Stimulated activated naive B cell treated with anti-CD40 and anti-IgM and Interleukin-4, amounts not matched to agents 10 μg/mL and 1 μg/mL and 100 μg/mL, for 72 hours (primary cell): ENCODE measurements around the gene ITPRIP.
A peak's percentile ranks its signal among the peaks of the same experiment; 100 is the strongest.

ENCODE experiments used
- ATAC-seq, 2 donors: fragments of 150-1000 bp; cut with Tn5 transposase; replicated peaks; 2 replicates each; pipeline ENCODE4 v1.10.0; 2021; ENCODE audit warnings: moderate library complexity in 1 of 2
- DNase-seq: peaks from one replicate; pipeline ENCODE4 v3.0.0; 2021
- H3K27ac Mint-ChIP-seq: one replicate; pipeline ENCODE4 v1.8.0; 2022; ENCODE audit warnings: mild to moderate bottlenecking, mixed read lengths
- H3K27me3 Mint-ChIP-seq, 2 donors: one replicate each; pipeline ENCODE4 v1.8.0; 2022; ENCODE audit warnings: mixed read lengths in 2 of 2
- H3K36me3 Mint-ChIP-seq, 2 donors: one replicate each; pipeline ENCODE4 v1.8.0; 2022; ENCODE audit warnings: mixed read lengths in 2 of 2, mild to moderate bottlenecking in 1 of 2
- H3K4me1 Mint-ChIP-seq, 2 donors: one replicate each; pipeline ENCODE4 v1.8.0; 2022; ENCODE audit warnings: mixed read lengths in 2 of 2, mild to moderate bottlenecking in 1 of 2
- H3K4me3 Mint-ChIP-seq, 2 donors: one replicate each; pipeline ENCODE4 v1.8.0; 2022; ENCODE audit warnings: mild to moderate bottlenecking in 2 of 2, mixed read lengths in 2 of 2, moderate library complexity in 1 of 2
- H3K9me3 Mint-ChIP-seq, 2 donors: one replicate each; pipeline ENCODE4 v1.8.0; 2022; ENCODE audit warnings: mixed read lengths in 2 of 2, mild to moderate bottlenecking in 1 of 2

Gene ITPRIP

GRCh38 chr10:104316321-104317099, 21.8 kb downstream of the ITPRIP start:
- H3K27ac Mint-ChIP-seq, result no peak overlapping the region
- H3K4me3 Mint-ChIP-seq, result no peak overlapping the region
- H3K36me3 Mint-ChIP-seq, result peaks cover 11 to 23% of the 10 kb centered on the region in 2 donors
- no peaks in the 10 kb centered on the region for H3K9me3 Mint-ChIP-seq
- no peak for ATAC-seq
- no peaks in the 10 kb centered on the region for H3K27me3 Mint-ChIP-seq
- peaks cover 40 to 60% of the 10 kb centered on the region in 2 donors for H3K4me1 Mint-ChIP-seq
- DNase-seq, result no peak

GRCh38 chr10:104315486-104315921, 22.8 kb downstream of the ITPRIP start:
- Mint-ChIP-seq H3K36me3 (peaks cover 11 to 29% of the 10 kb centered on the region in 2 donors), H3K27me3 (no peaks in the 10 kb centered on the region), H3K9me3 (no peaks in the 10 kb centered on the region), H3K4me3 (no peak overlapping the region), H3K27ac (no peak overlapping the region), H3K4me1 (peaks cover 31 to 52% of the 10 kb centered on the region in 2 donors)
- DNase-seq, result no peak
- ATAC-seq, result no peak

- Mint-ChIP-seq H3K9me3 (no peaks in the 10 kb centered on the region), H3K36me3 (peaks cover 11 to 31% of the 10 kb centered on the region in 2 donors), H3K27me3 (no peaks in the 10 kb centered on the region), H3K4me3 (no peak overlapping the region), H3K27ac (no peak overlapping the region), H3K4me1 (peaks cover 31 to 45% of the 10 kb centered on the region in 2 donors)
- DNase-seq (no peak), ATAC-seq (no peak)
Measured at GRCh38 chr10:104314591-104315485, 23.4 kb downstream of the ITPRIP start.

GRCh38 chr10:104311184-104311720, 27.0 kb downstream of the ITPRIP start:
- ATAC-seq (no peak), DNase-seq (no peak)
- Mint-ChIP-seq H3K36me3 (peaks cover 11 to 21% of the 10 kb centered on the region in 2 donors), H3K4me3 (no peak overlapping the region), H3K27me3 (no peaks in the 10 kb centered on the region), H3K9me3 (no peaks in the 10 kb centered on the region), H3K4me1 (peaks cover 20 to 31% of the 10 kb centered on the region in 2 donors), H3K27ac (no peak overlapping the region)

GRCh38 chr10:104309980-104310978, 28.0 kb downstream of the ITPRIP start:
- H3K27ac Mint-ChIP-seq, result no peak overlapping the region
- H3K4me1 Mint-ChIP-seq, result peaks cover 25 to 40% of the 10 kb centered on the region in 2 donors

GRCh38 chr10:104308439-104308903, 29.8 kb downstream of the ITPRIP start:
- H3K4me3 Mint-ChIP-seq, result no peak overlapping the region
- no peaks in the 10 kb centered on the region for H3K27me3 Mint-ChIP-seq
- H3K4me1 Mint-ChIP-seq, result peaks cover 25 to 38% of the 10 kb centered on the region in 2 donors
- no peaks in the 10 kb centered on the region for H3K9me3 Mint-ChIP-seq
- peak; percentile 43 to 45 for ATAC-seq
- peak overlapping the region; percentile 63 for H3K27ac Mint-ChIP-seq
- DNase-seq, result no peak
- H3K36me3 Mint-ChIP-seq, result peaks cover 3 to 15% of the 10 kb centered on the region in 2 donors

More at GRCh38 chr10:104309980-104310978, 28.0 kb downstream of the ITPRIP start:
- DNase-seq, result no peak
- Mint-ChIP-seq H3K9me3 (no peaks in the 10 kb centered on the region), H3K36me3 (peaks cover 4 to 15% of the 10 kb centered on the region in 2 donors), H3K4me3 (no peak overlapping the region), H3K27me3 (no peaks in the 10 kb centered on the region)
- ATAC-seq, result no peak

GRCh38 chr10:104307576-104308438, 30.5 kb downstream of the ITPRIP start:
- no peak for ATAC-seq
- Mint-ChIP-seq H3K36me3 (peaks cover 3 to 15% of the 10 kb centered on the region in 2 donors), H3K4me3 (no peak overlapping the region), H3K9me3 (no peaks in the 10 kb centered on the region), H3K27ac (peak overlapping the region; percentile 63), H3K27me3 (no peaks in the 10 kb centered on the region), H3K4me1 (peaks cover 25 to 37% of the 10 kb centered on the region in 2 donors)
- no peak for DNase-seq

- no peak overlapping the region for H3K27ac Mint-ChIP-seq
- H3K4me1 Mint-ChIP-seq, result peaks cover 25 to 31% of the 10 kb centered on the region in 2 donors
Measured at GRCh38 chr10:104306897-104307296, 31.4 kb downstream of the ITPRIP start.

GRCh38 chr10:104304927-104305326, 33.3 kb downstream of the ITPRIP start:
- no peak overlapping the region for H3K27ac Mint-ChIP-seq
- H3K27me3 Mint-ChIP-seq, result peaks cover 6 to 8% of the 10 kb centered on the region in 2 donors
- DNase-seq (no peak), ATAC-seq (no peak)
- H3K36me3 Mint-ChIP-seq, result no peaks in the 10 kb centered on the region
- H3K4me3 Mint-ChIP-seq, result no peak overlapping the region
- H3K4me1 Mint-ChIP-seq, result peaks cover 21 to 31% of the 10 kb centered on the region in 2 donors
- no peaks in the 10 kb centered on the region for H3K9me3 Mint-ChIP-seq

More at GRCh38 chr10:104306897-104307296, 31.4 kb downstream of the ITPRIP start:
- Mint-ChIP-seq H3K27me3 (no peaks in the 10 kb centered on the region), H3K36me3 (peaks cover 0 to 8% of the 10 kb centered on the region in 2 donors), H3K9me3 (no peaks in the 10 kb centered on the region), H3K4me3 (no peak overlapping the region)
- no peak for DNase-seq
- no peak for ATAC-seq

DNA sequence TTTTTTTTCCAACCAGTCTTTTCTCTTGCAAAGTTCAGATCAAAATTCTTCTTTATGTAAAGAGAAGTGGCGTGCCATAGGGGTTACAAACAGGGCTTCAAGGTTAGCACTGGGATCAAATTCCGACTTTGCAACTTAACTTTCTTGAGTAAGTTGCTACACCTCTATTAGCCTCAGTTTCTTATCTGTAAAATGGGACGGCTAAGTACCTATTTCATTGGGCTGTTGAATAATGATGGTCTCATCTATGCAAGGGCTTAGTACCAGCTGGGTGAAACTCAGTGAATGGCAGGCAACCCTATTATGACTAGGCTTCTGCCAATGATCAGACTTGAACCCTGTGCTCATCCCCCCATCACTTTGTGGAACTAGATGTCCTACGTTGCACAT, 33.9 kb downstream of the ITPRIP start:
- H3K4me3 Mint-ChIP-seq, result no peak overlapping the region

DNA sequence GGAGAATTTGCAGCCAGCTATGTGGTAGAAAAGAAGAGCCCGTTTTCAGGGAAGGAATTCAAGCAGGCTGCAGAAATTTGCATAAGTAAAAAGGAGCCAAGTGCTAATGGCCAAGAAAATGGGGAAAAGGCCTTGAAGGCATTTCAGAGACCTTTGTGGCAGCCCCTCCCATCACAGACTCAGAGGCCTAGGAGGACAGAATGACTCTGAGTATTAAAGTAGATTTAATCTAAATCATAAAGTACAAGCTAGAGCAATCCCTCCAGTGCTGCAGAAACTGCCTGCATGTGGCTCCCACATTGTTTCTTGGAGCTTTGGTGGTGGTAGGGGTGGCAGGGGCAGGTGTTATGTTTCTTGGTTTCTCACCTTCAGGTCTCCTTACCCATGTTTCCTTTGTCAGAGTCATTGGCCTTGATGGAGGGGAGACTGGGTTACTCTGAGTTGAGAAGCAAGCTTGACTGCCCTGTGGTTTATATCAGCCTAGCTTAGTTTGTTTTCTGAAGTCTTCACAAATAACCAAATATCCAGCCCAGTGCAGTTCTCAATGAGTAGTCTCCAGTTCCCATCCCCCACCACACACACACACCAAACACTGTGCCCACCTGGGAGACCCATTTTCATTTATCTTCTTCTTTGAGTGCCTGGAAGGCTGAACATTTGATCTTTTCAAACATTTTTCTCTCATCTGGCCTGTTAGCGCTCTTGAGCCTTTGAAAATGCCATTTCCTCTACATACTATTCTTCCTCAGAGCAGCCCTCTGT, 34.5 kb downstream of the ITPRIP start:
- H3K27me3 Mint-ChIP-seq, result peaks cover 14 to 17% of the 10 kb centered on the region in 2 donors
- H3K4me3 Mint-ChIP-seq, result no peak overlapping the region
- no peak overlapping the region for H3K27ac Mint-ChIP-seq
- ATAC-seq (no peak), DNase-seq (no peak)
- peaks cover 18 to 28% of the 10 kb centered on the region in 2 donors for H3K4me1 Mint-ChIP-seq
- H3K36me3 Mint-ChIP-seq, result no peaks in the 10 kb centered on the region
- H3K9me3 Mint-ChIP-seq, result no peaks in the 10 kb centered on the region

More for the DNA sequence above, 33.9 kb downstream of the ITPRIP start:
- peaks cover 9 to 12% of the 10 kb centered on the region in 2 donors for H3K27me3 Mint-ChIP-seq
- H3K36me3 Mint-ChIP-seq, result no peaks in the 10 kb centered on the region
- peaks cover 21 to 31% of the 10 kb centered on the region in 2 donors for H3K4me1 Mint-ChIP-seq
- H3K9me3 Mint-ChIP-seq, result no peaks in the 10 kb centered on the region
- ATAC-seq (no peak), DNase-seq (no peak)
- no peak overlapping the region for H3K27ac Mint-ChIP-seq
